Erythroblast (primary cell): ENCODE data around the gene MCAT.

ENCODE experiments used
- DNase-seq, 2 experiments: peaks; one replicate each; lab custom pipeline; 2025; lab: John Stamatoyannopoulos, UW
- GATA1 ChIP-seq: IDR thresholded peaks from 2 replicates; pipeline ENCODE4 v1.6.1; 2011; ENCODE audit warnings: low read depth, mild to moderate bottlenecking, control low read depth, low read length, moderate library complexity
- POLR2A ChIP-seq: IDR thresholded peaks from 2 replicates; pipeline ENCODE4 v1.6.1; 2011; ENCODE audit warnings: mild to moderate bottlenecking, low read length

MCAT gene

GRCh38 chr22:43092085-43092484, 51.1 kb downstream of the MCAT start:
- DNase-seq: no peak

GRCh38 chr22:43090130-43090789, 52.9 kb downstream of the MCAT start:
- peak; percentile 90 to 92 for DNase-seq
- no peak for TF ChIP-seq POLR2A
- TF ChIP-seq GATA1: no peak

More at GRCh38 chr22:43092085-43092484, 51.1 kb downstream of the MCAT start:
- TF ChIP-seq POLR2A (no peak), GATA1 (no peak)

- peak; percentile 87 to 89 for DNase-seq
- TF ChIP-seq GATA1 (no peak), POLR2A (peak; percentile 32)
Observed at GRCh38 chr22:43088984-43089717, 54.0 kb downstream of the MCAT start, which contains the start of gene TTLL1. TTLL1 (minus strand) TSS chr22:43089391; CDS start chr22:43075586, 13,805 bp downstream.

- TF ChIP-seq POLR2A (no peak), GATA1 (no peak)
- DNase-seq: no peak
Observed at GRCh38 chr22:43088627-43088983, 54.6 kb downstream of the MCAT start.

GRCh38 chr22:43085658-43086606, 57.3 kb downstream of the MCAT start:
- no peak for DNase-seq
- TF ChIP-seq POLR2A (no peak), GATA1 (no peak)
